Stomach (tissue), 4 donors: ENCODE measurements around the gene HNRNPUL1.

Source experiments
- EP300 ChIP-seq: sonication (generic); formaldehyde crosslinking; IDR thresholded peaks from one replicate; pipeline ENCODE4 v1.6.1; 2017; ENCODE audit warnings: antibody characterized with exemption
- POLR2A ChIP-seq, 4 donors: fragments of 450-650 bp; IDR thresholded peaks; one replicate each; pipeline ENCODE4 v1.6.1; 2016; ENCODE audit warnings: antibody characterized with exemption in 4 of 4, control low read depth in 2 of 4, mild to moderate bottlenecking in 1 of 4, moderate library complexity in 1 of 4
- TF ChIP-seq, protein P1 (sequence below), 7 experiments: fragments of 450-650 bp in 4 of 7; fragments of 200-600 bp in 3 of 7; sonication (generic) in 3 of 7; IDR thresholded peaks; one replicate each; pipeline ENCODE4 v1.5.1; 2016 to 2019; ENCODE audit warnings: antibody characterized with exemption in 7 of 7, control low read depth in 2 of 7, mild to moderate bottlenecking in 1 of 7

DNA sequence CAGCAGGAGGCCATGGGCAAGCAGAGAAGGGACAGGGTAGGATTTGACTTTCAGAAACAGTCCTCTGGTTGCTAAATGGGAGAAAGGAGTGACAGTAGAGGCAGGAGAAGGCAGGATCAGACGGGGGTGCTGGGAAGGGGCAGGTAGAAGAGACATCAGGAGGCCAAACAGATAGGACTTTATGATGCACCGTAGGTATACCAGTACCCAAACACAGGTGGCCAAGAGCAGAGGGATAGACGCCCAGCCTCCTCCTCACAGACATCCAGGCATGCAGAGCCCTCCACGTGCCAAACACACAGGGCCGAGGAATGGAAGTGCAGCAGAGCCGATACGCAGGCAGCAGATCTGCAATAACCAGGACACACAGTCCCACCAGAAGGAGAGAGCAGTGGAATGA lies 46.4 kb upstream of the HNRNPUL1 start:
- TF ChIP-seq, protein P1, sequence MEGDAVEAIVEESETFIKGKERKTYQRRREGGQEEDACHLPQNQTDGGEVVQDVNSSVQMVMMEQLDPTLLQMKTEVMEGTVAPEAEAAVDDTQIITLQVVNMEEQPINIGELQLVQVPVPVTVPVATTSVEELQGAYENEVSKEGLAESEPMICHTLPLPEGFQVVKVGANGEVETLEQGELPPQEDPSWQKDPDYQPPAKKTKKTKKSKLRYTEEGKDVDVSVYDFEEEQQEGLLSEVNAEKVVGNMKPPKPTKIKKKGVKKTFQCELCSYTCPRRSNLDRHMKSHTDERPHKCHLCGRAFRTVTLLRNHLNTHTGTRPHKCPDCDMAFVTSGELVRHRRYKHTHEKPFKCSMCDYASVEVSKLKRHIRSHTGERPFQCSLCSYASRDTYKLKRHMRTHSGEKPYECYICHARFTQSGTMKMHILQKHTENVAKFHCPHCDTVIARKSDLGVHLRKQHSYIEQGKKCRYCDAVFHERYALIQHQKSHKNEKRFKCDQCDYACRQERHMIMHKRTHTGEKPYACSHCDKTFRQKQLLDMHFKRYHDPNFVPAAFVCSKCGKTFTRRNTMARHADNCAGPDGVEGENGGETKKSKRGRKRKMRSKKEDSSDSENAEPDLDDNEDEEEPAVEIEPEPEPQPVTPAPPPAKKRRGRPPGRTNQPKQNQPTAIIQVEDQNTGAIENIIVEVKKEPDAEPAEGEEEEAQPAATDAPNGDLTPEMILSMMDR (IDR thresholded peaks at IDR 0.05), result no peak
- TF ChIP-seq POLR2A (IDR thresholded peaks at IDR 0.05) (no peak), EP300 (no peak)
